ENCODE data around the gene C6orf62.
A peak's percentile ranks its signal among the peaks of the same experiment; 100 is the strongest.
"Not testable (repeated sequence)": the region's sequence is repeated elsewhere in the genome, so short reads cannot be mapped to it uniquely, and the experiment has no call there.

C6orf62 gene

DNA sequence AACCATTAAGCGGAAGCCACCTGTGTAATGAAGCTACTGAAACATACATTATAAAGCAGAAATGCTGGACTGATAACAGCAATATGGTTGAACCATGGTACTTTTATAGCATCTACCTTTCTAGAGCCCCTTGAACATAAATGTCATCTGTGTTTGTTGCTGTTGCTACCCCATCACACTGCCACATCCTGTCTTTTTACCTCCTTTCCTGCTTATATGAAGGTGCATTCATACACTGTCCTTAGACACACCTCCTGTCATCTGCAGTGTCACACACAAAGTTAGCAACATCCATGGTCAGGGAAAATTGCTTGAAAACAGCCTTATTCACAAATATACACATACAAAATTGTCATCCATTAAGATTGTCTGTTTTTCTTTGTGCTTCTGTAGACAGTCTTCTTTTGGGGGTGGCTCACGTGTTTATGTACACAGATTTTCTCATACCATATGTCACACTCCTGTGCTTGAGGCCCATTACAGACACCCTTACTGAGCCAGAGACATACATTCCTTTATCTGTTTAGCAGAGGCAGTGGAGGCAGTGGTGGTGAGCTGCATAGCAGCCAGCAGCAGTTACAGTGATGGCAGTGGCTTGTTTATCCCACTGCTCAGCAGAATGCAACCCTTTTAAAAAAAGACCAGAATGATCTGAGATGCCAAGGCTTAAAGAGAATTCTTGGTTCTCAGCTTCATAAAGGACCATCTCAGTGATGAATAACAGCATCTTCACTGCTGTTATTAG is 25.9 kb downstream of the C6orf62 start:
- Mint-ChIP-seq H3K9me3 (no peaks in the 10 kb centered on the region), H3K4me3 (no peak overlapping the region), H3K27ac (no peak overlapping the region), H3K4me1 (peaks cover 34% of the 10 kb centered on the region), H3K27me3 (no peaks in the 10 kb centered on the region), H3K36me3 (peaks cover 2% of the 10 kb centered on the region)

DNA sequence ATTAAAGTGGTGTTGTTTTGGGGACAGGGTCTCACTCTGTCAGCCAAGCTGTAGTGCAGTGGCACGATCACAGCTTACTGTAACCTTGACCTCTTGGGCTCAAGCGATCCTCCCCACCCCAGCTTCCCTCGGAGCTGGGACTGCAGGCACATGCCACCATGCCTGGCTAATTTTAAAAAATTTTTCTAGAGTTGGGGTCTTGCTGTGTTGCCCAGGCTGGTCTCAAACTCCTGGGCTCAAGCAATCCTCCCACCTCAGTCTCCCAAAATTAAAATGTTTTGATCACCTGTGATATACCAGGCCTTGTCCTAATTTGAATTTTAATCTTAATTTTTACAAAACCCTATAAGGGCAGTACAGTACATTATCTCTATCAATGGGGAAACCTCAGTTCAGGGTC is 26.5 kb downstream of the C6orf62 start:
- H3K4me3 Mint-ChIP-seq, result no peak overlapping the region
- H3K27ac Mint-ChIP-seq, result no peak overlapping the region
- peaks cover under 1% of the 10 kb centered on the region for H3K36me3 Mint-ChIP-seq
- H3K27me3 Mint-ChIP-seq, result no peaks in the 10 kb centered on the region
- no peaks in the 10 kb centered on the region for H3K9me3 Mint-ChIP-seq
- peaks cover 34% of the 10 kb centered on the region for H3K4me1 Mint-ChIP-seq

DNA sequence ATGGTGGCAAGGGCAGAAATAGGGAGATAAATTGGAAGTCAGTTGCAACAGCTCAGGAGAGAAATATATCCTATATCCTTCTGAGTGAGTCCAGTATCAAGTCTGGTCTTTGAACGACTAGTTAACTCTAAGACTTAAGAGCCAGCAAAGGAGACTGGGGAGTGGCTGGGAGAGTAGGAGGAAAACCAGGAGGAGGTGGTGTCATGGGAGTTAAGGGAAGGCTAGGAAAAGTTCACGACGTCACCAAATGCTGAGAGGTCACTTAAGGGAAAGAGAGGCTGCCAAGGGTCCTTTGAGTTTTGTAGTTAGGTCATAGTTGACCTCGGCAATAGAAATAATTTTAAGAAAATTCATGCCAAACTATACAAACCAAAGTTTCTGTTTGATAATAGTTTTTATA is 27.0 kb downstream of the C6orf62 start:
- Mint-ChIP-seq H3K4me3 (no peak overlapping the region), H3K27ac (peak overlapping the region; percentile 80), H3K9me3 (no peaks in the 10 kb centered on the region), H3K27me3 (no peaks in the 10 kb centered on the region), H3K4me1 (peaks cover 34% of the 10 kb centered on the region), H3K36me3 (peaks cover 3% of the 10 kb centered on the region)

DNA sequence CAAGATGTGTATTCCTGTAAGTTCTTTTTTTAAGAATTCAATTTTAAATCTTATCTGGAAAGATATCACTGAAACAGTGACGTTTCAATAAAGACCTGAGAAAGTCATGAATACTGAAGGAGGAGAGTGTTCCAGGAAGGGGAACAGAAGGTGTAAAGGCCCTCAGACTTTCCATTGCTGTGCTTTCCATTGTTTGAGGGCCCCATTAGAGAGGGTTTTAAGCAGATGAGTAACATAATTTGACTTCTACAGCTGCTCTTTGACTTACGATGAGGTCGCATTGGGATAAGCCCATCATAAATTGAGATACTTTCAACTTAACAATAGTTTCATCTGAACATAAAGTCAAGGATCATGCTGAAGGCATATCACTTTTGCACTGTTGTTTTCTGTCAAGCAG is 27.4 kb downstream of the C6orf62 start:
- Mint-ChIP-seq H3K9me3 (no peaks in the 10 kb centered on the region), H3K27ac (peak overlapping the region; percentile 80), H3K4me1 (peaks cover 34% of the 10 kb centered on the region), H3K36me3 (peaks cover 5% of the 10 kb centered on the region), H3K27me3 (no peaks in the 10 kb centered on the region), H3K4me3 (no peak overlapping the region)

DNA sequence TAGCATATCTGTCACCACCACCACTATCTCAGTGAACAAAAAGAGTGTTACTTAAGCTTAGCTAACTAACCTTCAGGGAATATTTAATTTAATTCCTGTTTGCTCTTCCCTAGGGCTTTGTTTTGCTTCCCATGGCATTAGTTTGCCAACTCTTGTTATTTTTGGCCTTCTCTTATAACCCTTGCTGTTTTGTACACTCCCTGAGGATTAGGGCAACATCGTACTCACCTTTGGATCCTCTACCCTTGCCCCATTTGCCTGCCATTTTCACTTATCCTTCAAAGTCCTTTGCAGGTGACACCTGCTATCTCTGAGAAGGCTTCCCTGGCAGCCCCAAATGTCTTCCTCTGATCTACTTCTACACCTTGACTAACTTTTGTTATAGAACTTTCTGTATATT is 28.4 kb downstream of the C6orf62 start:
- H3K36me3 Mint-ChIP-seq, result peaks cover 5% of the 10 kb centered on the region
- no peak overlapping the region for H3K4me3 Mint-ChIP-seq
- no peak overlapping the region for H3K27ac Mint-ChIP-seq
- H3K9me3 Mint-ChIP-seq, result no peaks in the 10 kb centered on the region
- peaks cover 27% of the 10 kb centered on the region for H3K4me1 Mint-ChIP-seq
- H3K27me3 Mint-ChIP-seq, result no peaks in the 10 kb centered on the region

DNA sequence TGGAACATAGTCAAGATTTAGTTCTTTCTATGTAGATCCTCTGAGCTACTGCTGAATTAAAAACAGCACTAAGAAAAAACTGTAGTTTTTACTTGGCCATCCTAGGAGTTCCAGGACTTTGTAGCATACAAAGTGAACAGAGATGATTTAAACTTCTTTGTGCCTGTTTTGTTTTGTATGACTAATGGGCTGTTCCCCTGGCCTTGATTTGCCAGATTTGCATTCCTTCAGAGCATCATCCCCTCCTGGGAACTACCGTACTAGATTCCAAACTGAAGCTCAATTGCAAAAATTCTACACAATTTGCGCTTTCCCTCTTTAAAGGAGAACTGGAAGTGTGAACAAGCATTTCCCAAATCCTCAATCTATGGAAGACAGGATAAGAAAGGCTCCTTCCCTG is 29.0 kb downstream of the C6orf62 start:
- no peaks in the 10 kb centered on the region for H3K27me3 Mint-ChIP-seq
- H3K9me3 Mint-ChIP-seq, result no peaks in the 10 kb centered on the region
- H3K4me3 Mint-ChIP-seq, result no peak overlapping the region
- no peak overlapping the region for H3K27ac Mint-ChIP-seq
- H3K4me1 Mint-ChIP-seq, result peaks cover 24% of the 10 kb centered on the region
- peaks cover 5% of the 10 kb centered on the region for H3K36me3 Mint-ChIP-seq

DNA sequence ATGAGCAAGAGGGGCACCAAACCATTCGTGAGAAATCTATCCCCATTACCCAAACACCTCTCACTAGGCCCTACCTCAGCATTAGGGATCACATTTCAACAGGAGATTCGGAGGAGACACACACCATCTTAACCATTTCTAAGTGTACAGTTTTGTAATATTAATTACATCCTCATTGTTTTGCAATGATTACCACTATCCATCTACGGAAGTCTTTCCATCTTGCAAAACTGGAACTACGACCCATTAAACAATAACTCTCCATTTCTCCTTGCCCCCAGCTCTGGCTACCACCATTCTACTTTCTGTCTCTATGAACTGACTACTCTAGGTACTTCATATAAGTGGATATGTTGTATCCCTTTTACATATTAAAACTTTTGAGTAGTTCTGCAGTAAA is 32.0 kb downstream of the C6orf62 start:
- no peaks in the 10 kb centered on the region for H3K27me3 Mint-ChIP-seq
- no peak overlapping the region for H3K27ac Mint-ChIP-seq
- peaks cover 14% of the 10 kb centered on the region for H3K4me1 Mint-ChIP-seq
- peaks cover 5% of the 10 kb centered on the region for H3K36me3 Mint-ChIP-seq
- H3K4me3 Mint-ChIP-seq, result no peak overlapping the region
- no peaks in the 10 kb centered on the region for H3K9me3 Mint-ChIP-seq

DNA sequence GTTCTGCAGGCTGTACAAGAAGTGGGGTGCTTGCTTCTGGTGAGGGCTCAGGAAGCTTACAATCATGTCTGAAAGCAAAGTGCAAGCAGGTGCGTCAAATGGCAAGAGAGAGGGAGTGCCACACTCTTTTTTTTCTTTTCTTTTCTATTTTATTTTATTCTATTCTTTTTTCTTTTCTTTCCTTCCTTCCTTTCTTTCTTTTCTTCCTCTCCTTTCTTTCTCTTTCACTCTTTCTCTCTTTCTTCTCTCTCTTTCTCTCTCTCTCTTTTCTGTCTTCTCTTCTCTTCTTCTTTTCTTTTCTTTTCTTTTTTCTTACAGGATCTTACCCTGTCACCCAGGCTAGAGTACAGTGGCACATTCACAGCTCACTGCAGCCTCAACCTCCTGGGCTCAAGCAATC is 32.5 kb downstream of the C6orf62 start:
- Mint-ChIP-seq H3K27me3 (no peaks in the 10 kb centered on the region), H3K4me1 (peaks cover 9% of the 10 kb centered on the region), H3K9me3 (no peaks in the 10 kb centered on the region), H3K4me3 (no peak overlapping the region), H3K36me3 (peaks cover 8% of the 10 kb centered on the region), H3K27ac (peak overlapping the region; percentile 2)

DNA sequence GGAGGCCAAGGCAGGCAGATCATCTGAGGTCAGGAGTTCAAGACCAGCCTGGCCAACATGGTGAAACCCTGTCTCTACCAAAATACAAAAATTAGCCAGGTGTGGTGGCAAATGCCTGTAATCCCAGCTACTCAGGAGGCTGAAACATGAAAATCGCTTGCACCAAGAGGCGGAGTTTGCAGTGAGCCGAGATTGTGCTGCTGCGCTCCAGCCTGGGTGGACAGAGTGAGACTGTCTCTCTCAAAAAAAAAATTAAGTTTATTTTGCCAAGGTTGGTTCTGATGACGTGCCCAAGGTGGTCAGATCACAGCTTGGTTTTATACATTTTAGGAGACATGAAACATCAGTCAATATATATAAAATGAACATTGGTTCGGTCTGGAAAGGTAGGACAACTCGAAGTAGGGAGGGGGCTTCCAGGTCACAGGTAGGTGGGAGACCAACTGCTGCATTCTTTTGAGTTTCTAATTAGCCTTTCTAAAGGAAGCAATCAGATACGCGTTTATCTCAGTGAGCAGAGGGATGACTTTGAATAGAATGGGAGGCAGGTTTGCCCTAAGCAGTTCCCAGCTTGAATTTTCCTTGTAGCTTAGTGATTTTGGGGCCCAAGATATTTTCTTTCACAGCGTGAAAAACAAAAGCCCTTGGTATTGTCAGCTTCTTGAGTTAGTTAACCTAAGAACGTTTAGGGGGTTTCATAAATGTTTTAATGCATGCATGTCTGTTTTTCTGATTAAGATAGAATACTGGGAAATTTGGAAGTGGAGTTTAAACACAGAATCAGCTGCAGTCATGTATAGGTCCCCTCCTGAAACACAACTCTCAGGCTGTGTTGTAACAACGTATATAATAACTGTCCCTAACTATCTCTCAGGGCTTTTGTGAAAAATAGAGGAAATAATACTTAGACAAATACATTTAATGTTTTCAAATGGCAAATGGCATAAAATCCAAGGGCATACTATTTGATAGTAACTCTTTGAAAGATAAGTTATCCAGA is 35.4 kb downstream of the C6orf62 start:
- H3K36me3 Mint-ChIP-seq, result peaks cover 9% of the 10 kb centered on the region
- H3K27me3 Mint-ChIP-seq, result no peaks in the 10 kb centered on the region
- no peak overlapping the region for H3K4me3 Mint-ChIP-seq
- H3K27ac Mint-ChIP-seq, result no peak overlapping the region
- H3K4me1 Mint-ChIP-seq, result no peaks in the 10 kb centered on the region
- no peaks in the 10 kb centered on the region for H3K9me3 Mint-ChIP-seq

DNA sequence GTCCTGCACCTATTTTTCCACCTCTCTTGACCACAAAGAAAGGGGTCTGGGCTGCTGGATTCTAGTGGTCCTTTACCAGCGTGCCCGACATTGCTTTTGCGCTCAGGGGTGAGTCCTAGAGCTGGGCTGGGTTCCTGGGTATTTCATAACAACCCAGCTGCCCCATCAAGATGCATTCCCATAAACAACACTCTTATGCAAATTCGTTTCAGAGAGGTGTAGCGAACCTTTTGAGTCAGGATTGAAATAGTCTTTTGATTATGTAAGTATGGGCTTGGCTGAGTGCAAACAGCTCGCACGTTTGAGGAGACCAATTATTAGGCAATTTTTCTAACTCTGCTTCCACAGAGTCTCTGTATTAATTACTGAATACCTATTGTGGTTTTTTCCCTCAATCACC is 38.4 kb downstream of the C6orf62 start:
- Mint-ChIP-seq H3K27ac (no peak overlapping the region), H3K4me3 (no peak overlapping the region), H3K9me3 (no peaks in the 10 kb centered on the region), H3K27me3 (no peaks in the 10 kb centered on the region), H3K4me1 (no peaks in the 10 kb centered on the region), H3K36me3 (peaks cover 4% of the 10 kb centered on the region)

DNA sequence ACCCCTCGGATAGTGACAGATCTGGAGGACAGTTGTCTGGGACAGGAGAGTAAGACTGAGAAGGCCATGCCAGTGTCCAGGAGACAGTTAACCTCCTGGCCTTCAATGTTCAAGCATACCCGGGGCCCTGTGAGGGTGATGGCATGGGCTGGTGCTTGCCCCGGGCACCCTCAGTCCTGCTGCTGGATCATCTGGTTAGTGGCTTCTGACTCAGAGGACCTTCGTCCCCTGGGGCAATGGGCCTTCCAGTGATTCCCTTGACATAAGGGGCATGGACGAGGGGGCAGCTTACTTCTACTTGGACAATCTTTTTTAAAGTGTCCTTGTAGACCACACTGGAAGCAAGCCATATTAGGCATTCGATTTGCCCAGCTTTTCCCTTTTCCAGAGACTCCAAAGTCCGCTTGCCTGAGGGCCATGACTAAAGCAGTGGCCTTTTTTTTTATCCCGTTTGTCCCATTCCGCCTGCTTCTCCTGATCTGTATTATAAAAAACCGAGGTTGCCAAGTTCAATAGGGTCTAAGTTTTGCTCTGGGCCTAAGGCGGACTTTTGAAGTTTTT is 40.1 kb downstream of the C6orf62 start:
- H3K36me3 Mint-ChIP-seq, H3K9me3 Mint-ChIP-seq, H3K27me3 Mint-ChIP-seq, H3K4me3 Mint-ChIP-seq, H3K4me1 Mint-ChIP-seq, H3K27ac Mint-ChIP-seq: not testable (repeated sequence)

DNA sequence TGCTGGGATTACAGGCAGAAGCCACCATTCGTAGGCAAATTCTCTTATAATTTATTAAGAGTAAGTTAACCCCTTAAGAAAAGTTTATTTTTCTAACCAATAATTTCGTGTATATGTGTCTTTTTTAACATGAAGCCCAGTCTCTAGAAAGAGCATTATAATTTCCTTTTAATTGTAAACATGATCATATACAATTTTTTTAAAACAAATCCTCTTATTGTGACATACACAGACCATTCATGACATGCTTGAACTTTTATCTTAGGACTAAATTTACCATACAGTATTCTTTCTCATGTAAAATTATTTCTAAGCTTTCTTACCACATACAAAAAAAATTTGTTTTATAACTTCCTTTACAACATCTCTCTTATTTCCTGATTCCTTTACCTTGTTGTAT is 45.3 kb downstream of the C6orf62 start:
- Mint-ChIP-seq H3K4me1 (peaks cover 6% of the 10 kb centered on the region), H3K9me3 (no peaks in the 10 kb centered on the region), H3K27ac (no peak overlapping the region), H3K4me3 (no peak overlapping the region), H3K27me3 (no peaks in the 10 kb centered on the region), H3K36me3 (peaks cover 12% of the 10 kb centered on the region)

DNA sequence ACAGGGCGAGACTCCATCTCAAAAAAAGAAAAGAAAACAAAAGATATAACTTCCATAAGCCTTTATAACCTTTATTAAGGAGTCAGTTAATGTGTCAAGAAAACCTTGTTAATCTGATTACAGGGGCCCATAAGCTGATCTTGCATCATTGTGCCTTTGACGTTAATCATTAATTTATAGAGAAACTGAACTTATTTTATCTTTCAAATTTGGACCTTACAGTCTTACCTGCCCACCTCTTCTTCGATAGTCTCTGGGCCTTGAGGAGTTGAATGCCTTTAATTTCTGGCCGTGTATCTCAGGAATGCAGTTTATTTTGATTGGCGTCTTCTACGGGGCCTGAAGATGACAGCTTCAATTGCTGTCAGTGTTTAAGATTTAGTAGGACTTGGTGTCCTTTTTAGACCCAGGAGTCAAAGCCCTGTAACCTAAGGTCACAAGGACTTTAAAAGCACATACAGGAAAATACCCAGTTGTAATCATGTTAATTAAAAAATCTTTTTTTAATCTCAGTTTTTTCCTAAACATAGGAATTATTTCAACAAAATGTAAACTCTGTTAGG is 46.3 kb downstream of the C6orf62 start:
- peaks cover 12% of the 10 kb centered on the region for H3K36me3 Mint-ChIP-seq
- H3K27me3 Mint-ChIP-seq, result no peaks in the 10 kb centered on the region
- no peak overlapping the region for H3K27ac Mint-ChIP-seq
- no peaks in the 10 kb centered on the region for H3K9me3 Mint-ChIP-seq
- no peak overlapping the region for H3K4me3 Mint-ChIP-seq
- H3K4me1 Mint-ChIP-seq, result peaks cover 8% of the 10 kb centered on the region

DNA sequence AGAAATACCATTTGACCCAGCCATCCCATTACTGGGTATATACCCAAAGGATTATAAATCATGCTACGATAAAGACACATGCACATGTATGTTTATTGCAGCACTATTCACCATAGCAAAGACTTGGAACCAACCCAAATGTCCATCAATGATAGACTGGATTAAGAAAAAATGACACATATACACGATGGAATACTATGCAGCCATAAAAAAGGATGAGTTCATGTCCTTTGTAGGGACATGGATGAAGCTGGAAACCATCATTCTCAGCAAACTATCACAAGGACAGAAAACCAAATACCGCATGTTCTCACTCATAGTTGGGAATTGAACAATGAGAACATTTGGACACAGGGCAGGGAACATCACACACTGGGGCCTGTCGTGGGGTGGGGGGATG is 47.9 kb downstream of the C6orf62 start:
- not testable (repeated sequence) for H3K27ac Mint-ChIP-seq, H3K4me3 Mint-ChIP-seq, H3K9me3 Mint-ChIP-seq, H3K27me3 Mint-ChIP-seq
- Mint-ChIP-seq H3K4me1 (peaks cover 18% of the 10 kb centered on the region), H3K36me3 (peaks cover 14% of the 10 kb centered on the region)

DNA sequence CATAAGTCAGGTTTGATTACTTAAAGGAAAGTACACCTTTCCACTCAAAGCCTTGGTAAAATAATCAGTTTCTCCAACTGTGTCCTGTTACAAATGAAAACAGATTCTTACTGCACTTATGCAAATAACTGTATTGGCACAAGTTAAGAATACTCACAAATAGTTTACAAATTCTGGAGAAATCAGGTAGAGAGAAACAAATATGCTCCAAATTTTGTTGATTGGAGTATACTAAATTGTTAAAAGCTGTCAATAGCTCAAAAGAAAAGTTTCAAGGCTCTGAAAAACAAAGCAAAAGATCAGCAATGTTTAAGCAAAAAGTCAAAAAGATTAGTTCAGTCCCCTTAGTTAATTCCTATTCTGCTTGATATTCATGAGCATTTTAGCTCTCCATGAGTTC is 48.5 kb downstream of the C6orf62 start:
- not testable (repeated sequence) for H3K27ac Mint-ChIP-seq, H3K27me3 Mint-ChIP-seq, H3K4me3 Mint-ChIP-seq, H3K9me3 Mint-ChIP-seq
- H3K4me1 Mint-ChIP-seq, result peaks cover 23% of the 10 kb centered on the region
- peaks cover 14% of the 10 kb centered on the region for H3K36me3 Mint-ChIP-seq

DNA sequence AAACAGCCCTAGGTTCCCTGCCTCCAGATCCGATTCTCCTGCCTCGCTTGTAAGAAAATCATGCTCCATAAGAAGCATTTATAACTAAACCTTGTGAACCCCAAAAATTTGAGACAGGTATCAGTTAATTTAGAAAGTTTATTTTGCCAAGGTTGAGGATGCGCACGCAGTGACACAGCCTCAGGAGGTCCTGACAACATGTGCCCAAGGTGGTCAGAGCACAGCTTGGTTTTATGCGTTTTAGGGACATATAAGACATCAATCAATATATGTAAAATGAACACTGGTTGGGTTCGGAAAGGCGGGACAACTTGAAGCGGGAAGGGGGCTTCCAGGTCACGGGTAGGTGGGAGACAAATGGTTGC is 50.0 kb downstream of the C6orf62 start:
- no peaks in the 10 kb centered on the region for H3K9me3 Mint-ChIP-seq
- peaks cover 14% of the 10 kb centered on the region for H3K36me3 Mint-ChIP-seq
- peaks cover 38% of the 10 kb centered on the region for H3K4me1 Mint-ChIP-seq
- H3K27ac Mint-ChIP-seq, result no peak overlapping the region
- H3K4me3 Mint-ChIP-seq, result peak overlapping the region; percentile 68
- H3K27me3 Mint-ChIP-seq, result no peaks in the 10 kb centered on the region
